IMR-90 (cell line): ENCODE data around the gene CCDC138. TPM values are rescaled to one million over a fixed set of nuclear protein-coding genes. Genes with fewer than 3 reads are reported as not detected.

Experiments
- ATAC-seq: fragments of 200-7000 bp; cut with Tn5 transposase; 2 replicates; pipeline ENCODE4 v1.9.1; 2020; ENCODE audit warnings: low read depth, mild to moderate bottlenecking, moderate library complexity
- BruUV-seq: library from RNA; stranded (reverse); fragments of 400-500 nt; replicated peaks from 2 replicates; lab custom pipeline; 2021; lab: Mats Ljungman, UMichigan
- CTCF ChIA-PET: fragments of 300-600 bp; formaldehyde crosslinking; extraction: SDS; loops from one replicate; lab custom pipeline; 2021; ENCODE audit warnings: antibody characterized with exemption; lab: Yijun Ruan, JAX
- POLR2A ChIA-PET: fragments of 300-600 bp; sonication (Branson Sonifier 250); formaldehyde crosslinking; loops from one replicate; lab custom pipeline; 2022; ENCODE audit warnings: antibody characterized with exemption; ENCODE audit not compliant: unreplicated experiment; lab: Charles Lee
- DNase-seq: peaks from one replicate; pipeline ENCODE4 v3.0.0; 2013
- H2AFZ ChIP-seq: replicated peaks from 2 replicates; pipeline ENCODE3; 2013; ENCODE audit warnings: low read length, mild to moderate bottlenecking; ENCODE audit not compliant: poor library complexity
- H2AK5ac ChIP-seq: 2 replicates; pipeline ENCODE4 v1.6.1; 2013; ENCODE audit warnings: low read depth, low read length, inconsistent platforms
- H2AK9ac ChIP-seq: replicated peaks from 2 replicates; pipeline ENCODE3; 2013; ENCODE audit warnings: mild to moderate bottlenecking, low read depth, low read length, moderate library complexity; ENCODE audit not compliant: poor library complexity
- H2BK120ac ChIP-seq: 2 replicates; pipeline ENCODE4 v1.6.1; 2013; ENCODE audit warnings: low read depth, low read length, inconsistent platforms
- H2BK15ac ChIP-seq: 3 replicates; pipeline ENCODE4 v1.6.1; 2013; ENCODE audit warnings: low read depth, low read length, inconsistent platforms
- H2BK20ac ChIP-seq: 2 replicates; pipeline ENCODE4 v1.6.1; 2013; ENCODE audit warnings: low read depth, mild to moderate bottlenecking, inconsistent platforms, low read length, moderate library complexity
- H2BK5ac ChIP-seq: 2 replicates; pipeline ENCODE4 v1.6.1; 2013; ENCODE audit warnings: mild to moderate bottlenecking, low read depth, low read length, inconsistent platforms; ENCODE audit not compliant: poor library complexity, severe bottlenecking
- H3K14ac ChIP-seq: replicated peaks from 2 replicates; pipeline ENCODE4 v1.6.1; 2013; ENCODE audit warnings: low read depth, low read length, inconsistent platforms
- H3K18ac ChIP-seq: 2 replicates; pipeline ENCODE4 v1.6.1; 2013; ENCODE audit warnings: low read depth, low read length, control low read depth
- H3K23ac ChIP-seq: 2 replicates; pipeline ENCODE4 v1.6.1; 2013; ENCODE audit warnings: low read depth, low read length, inconsistent platforms
- H3K27ac ChIP-seq: 2 replicates; pipeline ENCODE4 v1.5.1; 2013; ENCODE audit warnings: mild to moderate bottlenecking, control low read depth, low read length; ENCODE audit not compliant: insufficient read depth
- H3K27me3 ChIP-seq: 2 replicates; pipeline ENCODE4 v1.6.1; 2013; ENCODE audit warnings: low read length; ENCODE audit not compliant: control insufficient read depth, insufficient read depth
- H3K36me3 ChIP-seq: 2 replicates; pipeline ENCODE4 v1.6.1; 2013; ENCODE audit warnings: low read length, mixed read lengths; ENCODE audit not compliant: control insufficient read depth, insufficient read depth
- H3K4ac ChIP-seq: 2 replicates; pipeline ENCODE4 v1.6.1; 2013; ENCODE audit warnings: low read depth, low read length, inconsistent platforms
- H3K4me1 ChIP-seq: 2 replicates; pipeline ENCODE4 v1.6.1; 2013; ENCODE audit warnings: low read length, mixed read lengths; ENCODE audit not compliant: control insufficient read depth, insufficient read depth
- H3K4me2 ChIP-seq: 2 replicates; pipeline ENCODE4 v1.6.1; 2013; ENCODE audit warnings: low read depth, mild to moderate bottlenecking, control low read depth, low read length, moderate library complexity
- H3K4me3 ChIP-seq: 2 replicates; pipeline ENCODE4 v1.5.1; 2013; ENCODE audit warnings: low read depth, mild to moderate bottlenecking, control low read depth, low read length, moderate library complexity; ENCODE audit not compliant: insufficient read depth
- H3K56ac ChIP-seq: 2 replicates; pipeline ENCODE4 v1.6.1; 2013; ENCODE audit warnings: low read length, inconsistent platforms; ENCODE audit not compliant: insufficient read depth; ENCODE audit errors: extremely low read depth
- H3K79me1 ChIP-seq, 2 experiments: 2 replicates each; pipeline ENCODE4 v1.6.1; 2013; ENCODE audit warnings: low read length in 2 of 2, inconsistent platforms in 1 of 2, low read depth in 1 of 2
- H3K9ac ChIP-seq: 2 replicates; pipeline ENCODE4 v1.6.1; 2013; ENCODE audit warnings: low read depth, low read length, control low read depth
- H3K9me1 ChIP-seq: 2 replicates; pipeline ENCODE4 v1.6.1; 2013; ENCODE audit warnings: low read length, inconsistent platforms; ENCODE audit not compliant: insufficient read depth
- H3K9me3 ChIP-seq: 2 replicates; pipeline ENCODE4 v1.6.1; 2013; ENCODE audit warnings: low read length; ENCODE audit not compliant: control insufficient read depth, insufficient read depth
- H4K20me1 ChIP-seq: 2 replicates; pipeline ENCODE4 v1.6.1; 2013; ENCODE audit warnings: low read length, inconsistent platforms; ENCODE audit not compliant: insufficient read depth
- H4K5ac ChIP-seq: 2 replicates; pipeline ENCODE4 v1.6.1; 2013; ENCODE audit warnings: mild to moderate bottlenecking, low read depth, low read length, control low read depth
- H4K8ac ChIP-seq, 2 experiments: 2 replicates each; pipeline ENCODE4 v1.6.1; 2013; ENCODE audit warnings: low read depth in 2 of 2, low read length in 2 of 2, control low read depth in 1 of 2, inconsistent platforms in 1 of 2
- H4K91ac ChIP-seq: 2 replicates; pipeline ENCODE4 v1.6.1; 2013; ENCODE audit warnings: low read depth, low read length, inconsistent platforms; ENCODE audit not compliant: insufficient read depth
- WGBS, 2 experiments: methylation state at CpG; one replicate each; pipeline versions ENCODE4 v1.1.5 to v1.1.7; 2013; ENCODE audit warnings: missing lambda C conversion rate in 2 of 2; ENCODE audit not compliant: insufficient read length in 1 of 2; ENCODE audit errors: extremely low coverage in 2 of 2; 5-methylcytosine and 5-hydroxymethylcytosine counted together
- dilution Hi-C: fragments of 300-500 bp; cut with HindIII; formaldehyde crosslinking; loops from one replicate; pipeline ENCODE4 v1.14.3; 2018; ENCODE audit warnings: low sequenced_read_pairs; ENCODE audit not compliant: unreplicated experiment
- in situ Hi-C: fragments of 300-500 bp; cut with MboI; formaldehyde crosslinking; loops from 3 replicates; pipeline ENCODE4 v1.14.3; 2019; ENCODE audit warnings: low sequenced_read_pairs, inconsistent platforms, mixed read lengths
- intact Hi-C: fragments of 100-400 bp; cut with micrococcal nuclease; formaldehyde crosslinking; loops from 2 replicates; pipeline ENCODE4 v1.10.0; 2022
- polyA plus RNA-seq, 3 experiments: library from polyadenylated mRNA; depleted of rRNA; stranded (reverse); fragments of >200 nt; gene quantifications; 2 replicates each; pipeline ENCODE4 v1.2.3, GENCODE V29; 2012; ENCODE audit warnings: low replicate concordance in 1 of 3
- total RNA-seq: library from RNA; depleted of rRNA; stranded (reverse); fragments of >200 nt; gene quantifications from 2 replicates; pipeline ENCODE4 v1.2.3, GENCODE V29; 2012
- TF ChIP-seq, protein P1 (sequence below): fragments of 150-350 bp; IDR thresholded peaks from 2 replicates; pipeline ENCODE4 v1.6.1; 2017; ENCODE audit warnings: mild to moderate bottlenecking, antibody characterized with exemption, low read length, low read depth

CCDC138 gene
- total and polyA plus RNA-seq, 2 of the 4 experiments (the other 2 are of a cell fraction) = 1.5 to 2.9 TPM

DNA sequence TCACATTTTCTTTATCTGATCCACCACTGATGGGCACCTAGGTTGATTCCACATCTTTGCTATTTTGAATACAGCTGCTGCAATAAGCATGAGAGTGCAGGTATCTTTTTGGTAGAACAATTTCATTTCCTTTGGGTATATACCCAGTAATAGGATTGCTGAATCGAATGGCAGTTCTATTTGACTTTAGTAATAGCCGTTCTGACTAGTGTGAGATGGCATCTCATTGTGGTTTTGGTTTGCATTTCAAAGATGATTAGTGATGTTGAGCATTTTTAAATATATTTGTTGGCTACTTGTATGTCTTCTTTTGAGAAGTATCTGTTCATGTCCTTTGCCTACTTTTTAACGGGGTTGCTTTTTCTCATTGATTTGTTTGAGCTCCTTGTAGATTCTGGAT lies 72.3 kb downstream of the CCDC138 start:
- Histone ChIP-seq H4K5ac (no peak overlapping the region), H3K56ac (no peak overlapping the region), H3K4ac (no peak overlapping the region), H4K20me1 (no peaks in the 10 kb centered on the region), H3K9me3 (no peaks in the 10 kb centered on the region), H3K4me3 (no peak overlapping the region), H3K79me1 (no peaks in the 10 kb centered on the region), H3K18ac (no peak overlapping the region), H2BK15ac (no peak overlapping the region), H3K9me1 (no peaks in the 10 kb centered on the region), H2AFZ (no peak overlapping the region), H3K23ac (no peak overlapping the region), H3K9ac (no peak overlapping the region), H2BK120ac (no peak overlapping the region), H3K4me1 (no peaks in the 10 kb centered on the region), H3K27ac (no peak overlapping the region), H3K14ac (no peak overlapping the region), H2BK5ac (no peak overlapping the region), H3K27me3 (no peaks in the 10 kb centered on the region), H2AK5ac (no peak overlapping the region), H3K4me2 (no peak overlapping the region), H2BK20ac (no peak overlapping the region), H2AK9ac (no peak overlapping the region), H3K36me3 (no peaks in the 10 kb centered on the region), H4K91ac (no peak overlapping the region), H4K8ac (no peak overlapping the region)
- TF ChIP-seq, protein P1, sequence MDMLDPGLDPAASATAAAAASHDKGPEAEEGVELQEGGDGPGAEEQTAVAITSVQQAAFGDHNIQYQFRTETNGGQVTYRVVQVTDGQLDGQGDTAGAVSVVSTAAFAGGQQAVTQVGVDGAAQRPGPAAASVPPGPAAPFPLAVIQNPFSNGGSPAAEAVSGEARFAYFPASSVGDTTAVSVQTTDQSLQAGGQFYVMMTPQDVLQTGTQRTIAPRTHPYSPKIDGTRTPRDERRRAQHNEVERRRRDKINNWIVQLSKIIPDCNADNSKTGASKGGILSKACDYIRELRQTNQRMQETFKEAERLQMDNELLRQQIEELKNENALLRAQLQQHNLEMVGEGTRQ = no peak
- in situ Hi-C loops = no loop called here
- peak; percentile 33 for DNase-seq
- ChIA-PET CTCF (no interaction called here), POLR2A (no interaction called here)
- no peak for ATAC-seq
- WGBS, 2 experiments = 100% methylated on average over 1 of the region's 3 CpGs; no CpG with 5 or more reads in 1 of the 2 experiments
- no TSS peak for BruUV-seq
- dilution Hi-C loops = no loop called here
- intact Hi-C loops = no loop called here
